H9 (cell line): ENCODE measurements around the gene THSD4. TPM values are rescaled to one million over a fixed set of nuclear protein-coding genes. Genes with fewer than 3 reads are reported as not detected.

Source experiments
- DNase-seq: peaks from one replicate; pipeline ENCODE4 v3.0.0-alpha.2; 2017
- H2AFZ ChIP-seq: one replicate; pipeline ENCODE4 v1.6.1; 2013; ENCODE audit warnings: mild to moderate bottlenecking, low read length, control low read depth, moderate library complexity
- H2AK5ac ChIP-seq: 2 replicates; pipeline ENCODE4 v1.6.1; 2013; ENCODE audit warnings: low read length, control low read depth, mixed read lengths; ENCODE audit not compliant: insufficient read length
- H2BK120ac ChIP-seq: one replicate; pipeline ENCODE4 v1.6.1; 2013; ENCODE audit warnings: low read depth, mild to moderate bottlenecking, low read length, control low read depth, inconsistent platforms; ENCODE audit not compliant: poor library complexity, severe bottlenecking
- H2BK12ac ChIP-seq: 2 replicates; pipeline ENCODE4 v1.6.1; 2013; ENCODE audit warnings: low read length, control low read depth, mixed read lengths, low read depth; ENCODE audit not compliant: insufficient read length
- H2BK15ac ChIP-seq: 2 replicates; pipeline ENCODE4 v1.6.1; 2013; ENCODE audit warnings: low read depth, low read length, control low read depth
- H2BK20ac ChIP-seq: one replicate; pipeline ENCODE4 v1.6.1; 2013; ENCODE audit warnings: low read depth, mild to moderate bottlenecking, low read length, control low read depth, inconsistent platforms; ENCODE audit not compliant: poor library complexity, severe bottlenecking
- H2BK5ac ChIP-seq: 2 replicates; pipeline ENCODE4 v1.6.1; 2013; ENCODE audit warnings: low read length, control low read depth, mixed read lengths; ENCODE audit not compliant: insufficient read length
- H3K14ac ChIP-seq: 2 replicates; pipeline ENCODE4 v1.6.1; 2013; ENCODE audit warnings: low read length, control low read depth; ENCODE audit not compliant: insufficient read depth
- H3K18ac ChIP-seq: 2 replicates; pipeline ENCODE4 v1.6.1; 2013; ENCODE audit warnings: low read depth, mild to moderate bottlenecking, mixed read lengths, low read length, control low read depth; ENCODE audit not compliant: insufficient read length
- H3K23ac ChIP-seq: 2 replicates; pipeline ENCODE4 v1.6.1; 2013; ENCODE audit warnings: low read length, control low read depth, mixed read lengths, low read depth; ENCODE audit not compliant: insufficient read length
- H3K23me2 ChIP-seq: 2 replicates; pipeline ENCODE4 v1.6.1; 2013; ENCODE audit warnings: low read depth, mild to moderate bottlenecking, mixed read lengths, low read length, control low read depth; ENCODE audit not compliant: insufficient read length, poor library complexity, severe bottlenecking
- H3K27ac ChIP-seq: 2 replicates; pipeline ENCODE4 v1.5.1; 2013; ENCODE audit warnings: low read length, control low read depth, mixed read lengths, low read depth; ENCODE audit not compliant: insufficient read length
- H3K27me3 ChIP-seq: 2 replicates; pipeline ENCODE4 v1.6.1; 2013; ENCODE audit warnings: low read length, control low read depth, inconsistent platforms; ENCODE audit not compliant: insufficient read depth
- H3K4ac ChIP-seq: 2 replicates; pipeline ENCODE4 v1.6.1; 2013; ENCODE audit warnings: low read depth, mild to moderate bottlenecking, control low read depth, inconsistent platforms, low read length, moderate library complexity
- H3K4me1 ChIP-seq: 2 replicates; pipeline ENCODE4 v1.6.1; 2013; ENCODE audit warnings: low read length, control low read depth, inconsistent platforms; ENCODE audit not compliant: insufficient read depth
- H3K4me2 ChIP-seq: 2 replicates; pipeline ENCODE4 v1.6.1; 2013; ENCODE audit warnings: low read length, control low read depth, mixed read lengths; ENCODE audit not compliant: insufficient read length, insufficient read depth
- H3K56ac ChIP-seq: 2 replicates; pipeline ENCODE4 v1.6.1; 2013; ENCODE audit warnings: low read depth, mild to moderate bottlenecking, mixed read lengths, low read length, control low read depth; ENCODE audit not compliant: insufficient read length
- H3K79me1 ChIP-seq: 2 replicates; pipeline ENCODE4 v1.6.1; 2013; ENCODE audit warnings: low read depth, mild to moderate bottlenecking, moderate library complexity, low read length, control low read depth, inconsistent platforms; ENCODE audit not compliant: insufficient read depth, poor library complexity, severe bottlenecking
- H3K79me2 ChIP-seq: 2 replicates; pipeline ENCODE4 v1.6.1; 2013; ENCODE audit warnings: low read length, control low read depth, inconsistent platforms; ENCODE audit not compliant: insufficient read depth
- H3K9ac ChIP-seq: 2 replicates; pipeline ENCODE4 v1.6.1; 2013; ENCODE audit warnings: low read length, control low read depth, mixed read lengths; ENCODE audit not compliant: insufficient read length; ENCODE audit errors: extremely low read depth
- H3K9me3 ChIP-seq: one replicate; pipeline ENCODE4 v1.6.1; 2013; ENCODE audit warnings: low read depth, low read length, inconsistent platforms; ENCODE audit not compliant: control insufficient read depth
- H3T11ph ChIP-seq: one replicate; pipeline ENCODE4 v1.6.1; 2013; ENCODE audit warnings: mild to moderate bottlenecking, low read length, control low read depth, inconsistent platforms
- H4K20me1 ChIP-seq: one replicate; pipeline ENCODE4 v1.6.1; 2013; ENCODE audit not compliant: control insufficient read depth, insufficient read length, insufficient read depth
- H4K5ac ChIP-seq: 2 replicates; pipeline ENCODE4 v1.6.1; 2013; ENCODE audit warnings: low read depth, mild to moderate bottlenecking, mixed read lengths, low read length, control low read depth; ENCODE audit not compliant: insufficient read length
- H4K8ac ChIP-seq: replicated peaks from 2 replicates; pipeline ENCODE4 v1.6.1; 2013; ENCODE audit warnings: low read length, control low read depth, mixed read lengths, low read depth; ENCODE audit not compliant: insufficient read length
- H4K91ac ChIP-seq: 2 replicates; pipeline ENCODE4 v1.6.1; 2013; ENCODE audit warnings: low read depth, mild to moderate bottlenecking, moderate library complexity, mixed read lengths, low read length, control low read depth; ENCODE audit not compliant: insufficient read length
- H3K27ac Mint-ChIP-seq, 3 experiments: 2 replicates in 2 of 3; 3 replicates in 1 of 3; pipeline ENCODE4 v1.8.0; 2020 to 2021; ENCODE audit warnings: mixed read lengths in 3 of 3, mild to moderate bottlenecking in 1 of 3, moderate library complexity in 1 of 3
- H3K27me3 Mint-ChIP-seq: 2 replicates; pipeline ENCODE4 v1.8.0; 2021; ENCODE audit warnings: low read depth, mild to moderate bottlenecking, moderate library complexity, mixed read lengths
- H3K36me3 Mint-ChIP-seq, 3 experiments: 2 replicates in 2 of 3; 3 replicates in 1 of 3; pipeline ENCODE4 v1.8.0; 2020 to 2021; ENCODE audit warnings: low read depth in 3 of 3, mixed read lengths in 3 of 3; ENCODE audit not compliant: insufficient read depth in 1 of 3
- H3K4me1 Mint-ChIP-seq, 2 experiments: 2 replicates each; pipeline ENCODE4 v1.8.0; 2020; ENCODE audit warnings: mixed read lengths in 2 of 2
- H3K4me3 Mint-ChIP-seq, 2 experiments: 2 replicates in 1 of 2; 3 replicates in 1 of 2; pipeline ENCODE4 v1.8.0; 2020 to 2021; ENCODE audit warnings: mild to moderate bottlenecking in 2 of 2, mixed read lengths in 2 of 2, moderate library complexity in 1 of 2
- H3K9me3 Mint-ChIP-seq, 2 experiments: 2 replicates in 1 of 2; 3 replicates in 1 of 2; pipeline ENCODE4 v1.8.0; 2020; ENCODE audit warnings: mild to moderate bottlenecking in 2 of 2, mixed read lengths in 2 of 2, moderate library complexity in 1 of 2
- WGBS: extraction: QIAGEN DNeasy Blood & Tissue Kit; methylation state at CpG from one replicate; pipeline ENCODE4 v1.1.7; 2013; ENCODE audit warnings: missing lambda C conversion rate, low lambda C conversion rate, mixed read lengths; ENCODE audit not compliant: insufficient read length; ENCODE audit errors: extremely low coverage; 5-methylcytosine and 5-hydroxymethylcytosine counted together
- total RNA-seq: library from RNA; stranded (reverse); gene quantifications from 2 replicates; pipeline ENCODE4 v1.2.1, GENCODE V29; 2021
- TF ChIP-seq, protein P1 (sequence below): fragments of 200-600 bp; sonication (generic); conservative IDR thresholded peaks from 3 replicates; pipeline ENCODE4 v1.8.0; 2021; ENCODE audit warnings: antibody characterized with exemption, mild to moderate bottlenecking

Gene THSD4
- total RNA-seq, 1 experiment from 2014 or later, result 5.5 TPM

DNA sequence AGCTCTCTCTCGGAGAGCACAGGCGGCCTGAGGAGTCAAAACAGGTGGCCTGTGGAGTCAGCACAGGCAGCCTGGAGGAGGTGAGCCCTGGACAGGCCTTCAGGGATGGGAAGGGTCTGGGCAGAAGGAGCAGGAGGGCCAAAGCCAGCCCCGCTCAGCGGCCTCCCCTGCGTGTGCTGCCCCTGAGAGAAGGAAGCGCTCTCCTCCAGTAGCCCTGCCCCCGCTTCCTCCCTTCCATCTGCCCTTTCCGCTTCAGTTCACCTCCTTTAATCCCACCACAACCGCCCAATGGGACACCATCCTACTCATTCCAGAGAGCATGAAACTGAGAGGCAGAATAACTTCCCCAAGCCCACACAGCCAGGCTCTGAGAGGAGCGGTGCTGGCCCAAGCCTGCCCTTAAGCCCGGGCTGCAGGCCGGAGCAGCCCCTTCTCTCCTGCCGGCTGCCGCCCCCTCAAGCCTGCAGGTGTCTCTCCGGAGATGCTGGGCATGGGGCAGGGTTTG, 691.9 kb downstream of the THSD4 start:
- Histone ChIP-seq H4K5ac (no peak overlapping the region), H3T11ph (no peak overlapping the region), H3K27me3 (no peaks in the 10 kb centered on the region), H3K4ac (no peak overlapping the region), H3K9me3 (no peaks in the 10 kb centered on the region), H3K4me1 (peaks cover 7% of the 10 kb centered on the region; the same call in 1 of the 2 replicates), H3K4me2 (peak overlapping the region; percentile 59), H4K91ac (no peak overlapping the region), H3K79me2 (no peaks in the 10 kb centered on the region), H3K79me1 (no peaks in the 10 kb centered on the region), H3K23ac (no peak overlapping the region), H4K8ac (no peak overlapping the region), H2BK15ac (no peak overlapping the region), H2BK12ac (no peak overlapping the region), H2BK120ac (no peak overlapping the region), H2BK20ac (no peak overlapping the region), H3K23me2 (no peaks in the 10 kb centered on the region), H3K9ac (no peak overlapping the region), H3K18ac (peak overlapping the region; percentile 5), H2AK5ac (no peak overlapping the region), H3K14ac (no peak overlapping the region), H3K56ac (no peak overlapping the region), H2AFZ (no peak overlapping the region), H2BK5ac (no peak overlapping the region), H3K27ac (no peak overlapping the region), H4K20me1 (no peaks in the 10 kb centered on the region)
- TF ChIP-seq, protein P1, sequence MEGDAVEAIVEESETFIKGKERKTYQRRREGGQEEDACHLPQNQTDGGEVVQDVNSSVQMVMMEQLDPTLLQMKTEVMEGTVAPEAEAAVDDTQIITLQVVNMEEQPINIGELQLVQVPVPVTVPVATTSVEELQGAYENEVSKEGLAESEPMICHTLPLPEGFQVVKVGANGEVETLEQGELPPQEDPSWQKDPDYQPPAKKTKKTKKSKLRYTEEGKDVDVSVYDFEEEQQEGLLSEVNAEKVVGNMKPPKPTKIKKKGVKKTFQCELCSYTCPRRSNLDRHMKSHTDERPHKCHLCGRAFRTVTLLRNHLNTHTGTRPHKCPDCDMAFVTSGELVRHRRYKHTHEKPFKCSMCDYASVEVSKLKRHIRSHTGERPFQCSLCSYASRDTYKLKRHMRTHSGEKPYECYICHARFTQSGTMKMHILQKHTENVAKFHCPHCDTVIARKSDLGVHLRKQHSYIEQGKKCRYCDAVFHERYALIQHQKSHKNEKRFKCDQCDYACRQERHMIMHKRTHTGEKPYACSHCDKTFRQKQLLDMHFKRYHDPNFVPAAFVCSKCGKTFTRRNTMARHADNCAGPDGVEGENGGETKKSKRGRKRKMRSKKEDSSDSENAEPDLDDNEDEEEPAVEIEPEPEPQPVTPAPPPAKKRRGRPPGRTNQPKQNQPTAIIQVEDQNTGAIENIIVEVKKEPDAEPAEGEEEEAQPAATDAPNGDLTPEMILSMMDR, result no peak
- H3K9me3 Mint-ChIP-seq, result no peaks in the 10 kb centered on the region
- H3K36me3 Mint-ChIP-seq, result no peaks in the 10 kb centered on the region; a peak in 1 of 7 replicates
- H3K4me1 Mint-ChIP-seq, result peaks cover 41 to 54% of the 10 kb centered on the region in 2 experiments
- WGBS, result no CpG with 5 or more reads among the region's 15 CpGs
- peaks cover 4% of the 10 kb centered on the region for H3K27me3 Mint-ChIP-seq
- peak; percentile 65 for DNase-seq
- peak overlapping the region; percentile 54 to 90 (median 89) for H3K27ac Mint-ChIP-seq
- H3K4me3 Mint-ChIP-seq, result peak overlapping the region; percentile 31 to 72
